ENCODE results near the gene COL8A1.

Gene COL8A1

GRCh38 chr3:99640214-99640851, 1.9 kb downstream of the COL8A1 start:
- DNase-seq = no peak

- DNase-seq = no peak
These were observed 3.1 kb downstream of the COL8A1 start for GRCh38 chr3:99641480-99641879.

GRCh38 chr3:99641982-99642381, 3.6 kb downstream of the COL8A1 start:
- no peak for DNase-seq

DNA sequence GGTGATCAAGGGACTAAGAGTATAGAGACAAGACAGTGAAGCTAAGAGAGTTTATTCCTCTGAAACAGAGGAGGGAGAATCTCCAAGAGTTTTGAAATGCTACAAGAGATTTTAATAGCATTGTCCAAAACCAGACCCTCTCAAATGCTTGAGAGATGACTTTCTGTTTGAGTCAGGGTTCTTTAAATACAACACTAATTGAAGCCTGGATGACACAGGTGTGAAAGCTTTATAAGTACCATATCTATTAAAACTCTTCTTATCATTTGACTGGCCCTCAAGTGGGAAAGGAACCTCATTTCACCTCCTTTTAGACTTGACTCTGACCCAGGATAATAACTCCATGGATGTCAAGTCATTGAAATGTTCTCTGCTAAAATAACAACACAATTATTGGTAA, 5.6 kb downstream of the COL8A1 start:
- DNase-seq = no peak

- no peak for DNase-seq
These were observed 6.4 kb downstream of the COL8A1 start for GRCh38 chr3:99644746-99645145.

- peak; percentile 68 for DNase-seq
These were observed 7.1 kb downstream of the COL8A1 start for GRCh38 chr3:99645277-99646106.

- no peak for DNase-seq
These were observed 7.7 kb downstream of the COL8A1 start for GRCh38 chr3:99646107-99646435.

DNA sequence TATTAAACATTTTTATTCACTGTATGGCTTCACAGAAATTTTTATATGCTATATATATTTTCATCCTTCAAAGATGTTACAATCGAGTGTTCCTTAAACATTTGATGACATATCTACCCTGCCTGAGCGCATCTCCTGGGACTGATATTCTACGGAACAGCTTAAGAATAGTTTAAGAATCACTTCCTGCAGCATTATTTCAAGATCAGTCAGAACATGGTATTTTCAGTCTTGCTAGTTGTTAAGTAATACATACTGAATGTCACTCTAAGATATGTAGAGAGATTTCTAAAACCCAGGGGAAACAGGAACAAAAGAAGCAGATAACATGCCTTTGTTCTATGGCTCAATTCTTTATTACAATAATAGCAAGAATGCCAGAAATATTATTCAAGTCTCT, 8.7 kb downstream of the COL8A1 start:
- peak; percentile 74 for DNase-seq

- DNase-seq = no peak
These were observed 9.7 kb downstream of the COL8A1 start for GRCh38 chr3:99648101-99648500.

- no peak for DNase-seq
These were observed 10.1 kb downstream of the COL8A1 start for GRCh38 chr3:99648516-99648915.

DNA sequence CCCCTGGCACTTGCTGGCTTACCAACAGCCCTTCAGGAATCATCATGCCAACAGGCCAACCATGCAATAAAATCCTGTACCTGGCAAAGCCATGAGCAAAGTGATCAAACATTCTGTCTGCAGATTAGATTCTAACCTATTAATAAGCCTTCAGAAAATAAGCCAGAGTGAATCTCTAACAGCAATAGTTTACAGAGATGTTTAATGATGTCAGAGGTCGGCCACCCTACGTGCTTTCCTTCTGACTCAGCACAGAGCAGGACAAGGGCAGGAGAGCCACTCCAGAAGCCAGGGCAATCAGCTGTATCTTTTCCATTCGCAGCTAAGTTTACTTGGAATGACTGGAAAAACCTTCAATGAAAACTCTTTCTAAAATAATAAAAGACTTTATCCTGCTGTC, 13.1 kb downstream of the COL8A1 start:
- peak; percentile 49 for DNase-seq

DNA sequence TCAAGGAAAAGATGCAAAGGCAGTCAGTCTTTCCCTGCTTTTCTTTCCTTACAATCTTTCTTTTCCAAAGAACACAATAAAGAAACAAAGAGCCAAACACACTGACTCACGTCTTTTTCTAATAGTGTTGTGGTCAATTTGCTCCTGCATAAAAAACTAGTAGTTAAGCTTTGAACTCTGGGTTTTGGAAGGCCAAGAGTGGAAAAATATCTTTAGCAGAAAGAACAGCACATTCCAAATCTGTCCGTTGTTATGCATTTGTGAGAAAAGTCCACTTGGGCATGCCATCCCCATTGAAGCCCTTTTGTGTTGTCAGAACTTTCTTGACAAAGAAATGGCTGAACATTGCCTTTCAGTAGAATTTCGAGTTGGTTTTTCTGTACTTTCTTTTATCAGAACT, 18.2 kb downstream of the COL8A1 start:
- DNase-seq = no peak

DNA sequence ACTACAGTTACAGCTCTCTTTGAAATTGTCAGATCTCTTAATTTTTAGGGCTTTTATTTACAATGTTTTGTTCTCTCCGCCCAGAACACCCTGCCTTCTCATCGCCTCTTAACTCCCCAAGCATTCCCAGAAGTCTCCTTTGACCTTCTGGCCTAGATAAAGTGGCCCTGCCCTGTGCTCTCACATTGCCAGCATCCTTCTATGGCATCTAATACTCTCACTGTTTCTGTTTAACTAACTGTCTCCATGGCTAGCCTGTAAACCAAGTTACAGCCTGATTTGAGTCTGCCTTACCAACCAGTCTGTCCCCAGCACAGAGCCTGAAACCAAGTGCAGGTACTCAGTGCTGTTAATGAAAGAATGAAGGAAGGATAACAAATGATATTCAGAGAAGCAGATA, 19.9 kb downstream of the COL8A1 start:
- DNase-seq = no peak

DNA sequence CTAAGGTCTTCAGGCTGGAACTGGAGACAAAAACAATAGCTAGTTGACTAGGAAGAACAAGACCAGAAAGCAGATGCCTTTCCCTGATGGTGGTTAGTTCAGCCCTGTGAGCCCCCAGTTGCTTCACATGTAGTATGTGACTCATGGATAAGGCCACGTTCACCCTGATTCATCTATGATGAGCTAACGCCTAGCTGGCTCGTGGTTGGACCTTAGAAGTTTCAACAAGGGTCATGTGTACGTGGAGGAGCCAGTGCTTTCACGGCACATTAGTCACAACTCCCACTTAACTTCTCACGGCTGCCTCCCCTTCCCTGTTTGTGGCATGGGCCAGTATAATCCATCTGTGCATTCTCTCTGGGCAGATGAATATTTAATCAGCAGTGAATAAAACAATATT, 20.6 kb downstream of the COL8A1 start:
- peak; percentile 98 for DNase-seq

GRCh38 chr3:99659951-99660350, 21.6 kb downstream of the COL8A1 start:
- peak; percentile 72 for DNase-seq

- DNase-seq = no peak
These were observed 24.6 kb downstream of the COL8A1 start for GRCh38 chr3:99662838-99663570.

DNA sequence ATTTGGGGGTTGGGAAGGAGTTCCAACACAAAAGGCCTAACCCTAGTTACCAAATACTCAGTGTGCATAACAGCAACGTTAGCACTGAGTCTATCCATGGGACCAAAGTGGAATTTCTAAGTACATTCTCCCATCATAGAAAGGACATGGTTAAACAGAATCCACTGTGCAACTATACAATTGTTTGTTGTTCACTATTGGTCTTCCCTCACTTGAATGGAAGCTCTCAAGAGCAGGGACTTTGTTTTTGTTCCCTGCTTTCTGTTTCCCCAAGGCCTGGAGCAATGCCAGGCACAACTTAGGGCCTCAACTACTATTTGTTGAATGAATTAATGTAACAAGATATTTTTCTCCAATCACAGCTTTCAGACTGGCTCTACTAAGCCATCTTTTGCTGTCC, 25.6 kb downstream of the COL8A1 start:
- DNase-seq = no peak

GRCh38 chr3:99665017-99665416, 26.6 kb downstream of the COL8A1 start:
- DNase-seq = no peak

DNA sequence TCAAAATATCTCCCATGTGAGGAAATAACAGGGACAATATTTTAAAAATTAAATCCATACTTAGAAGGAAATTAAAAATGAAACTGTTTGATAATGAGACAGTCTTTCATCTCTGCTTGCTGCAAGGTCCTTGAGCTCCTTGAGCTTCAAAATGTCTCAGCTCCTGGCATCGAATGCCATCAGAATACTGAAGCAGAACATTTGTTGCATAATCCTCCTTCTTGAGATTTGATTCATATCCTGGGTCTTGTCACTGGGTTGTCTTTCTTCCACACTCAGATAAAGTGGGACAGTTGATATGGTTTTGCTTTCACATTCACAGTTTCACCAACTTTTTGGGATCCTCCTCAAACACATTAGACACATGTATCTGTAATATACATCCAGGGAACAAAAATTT, 27.8 kb downstream of the COL8A1 start:
- DNase-seq = no peak

DNA sequence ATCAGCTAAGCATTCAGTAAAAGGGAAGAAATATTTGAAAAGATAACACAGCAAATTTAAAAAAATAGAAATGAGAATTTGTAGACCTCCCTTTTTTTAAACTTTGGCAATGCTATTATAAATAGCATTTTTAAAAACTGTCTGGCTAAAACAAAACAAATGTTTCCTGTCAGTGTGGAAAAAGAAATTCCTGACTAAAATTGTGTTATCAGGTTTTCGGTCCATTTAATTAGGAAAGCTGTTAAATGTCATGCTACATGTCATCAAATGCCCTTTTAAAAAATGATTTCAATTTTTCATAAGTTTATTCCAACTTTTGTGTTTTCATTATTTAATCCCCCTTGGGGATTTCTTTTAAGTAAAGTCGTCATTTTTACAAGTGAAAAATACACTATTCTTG, 29.6 kb downstream of the COL8A1 start:
- no peak for DNase-seq

DNA sequence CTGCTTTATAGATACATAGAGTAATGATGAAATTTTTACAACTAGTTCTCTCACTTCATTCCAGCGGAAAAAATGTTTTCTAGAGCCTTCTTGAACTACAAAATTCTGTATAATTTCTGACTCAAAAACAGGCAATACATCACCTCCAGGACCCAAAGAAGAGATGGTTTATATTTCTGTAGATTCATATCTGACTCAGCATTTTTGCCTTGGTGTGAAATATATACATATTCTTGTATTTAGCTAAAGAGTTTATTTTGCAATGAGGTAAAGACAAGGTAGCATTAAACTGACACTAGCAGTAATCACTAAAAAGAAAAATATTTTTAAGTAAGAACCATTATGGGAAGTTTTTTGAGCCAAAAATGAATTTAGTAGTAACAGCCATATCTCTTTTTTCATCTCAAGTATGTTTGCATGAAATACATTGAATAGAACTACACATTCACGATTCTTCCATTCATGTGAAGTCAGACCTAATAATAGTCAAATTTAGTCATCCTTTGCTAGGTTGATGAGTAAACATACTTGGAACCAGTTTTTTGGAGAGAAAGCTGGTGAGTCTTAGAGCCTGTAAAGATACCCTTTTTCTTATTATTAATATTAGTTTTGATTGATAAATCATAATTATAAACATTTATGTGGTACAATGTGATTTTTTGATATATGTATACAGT, 31.6 kb downstream of the COL8A1 start:
- peak; percentile 39 for DNase-seq

- DNase-seq = no peak
These were observed 32.2 kb downstream of the COL8A1 start for GRCh38 chr3:99670556-99670950.

GRCh38 chr3:99674086-99674789, 35.8 kb downstream of the COL8A1 start:
- DNase-seq = peak; percentile 81
